NCI-H2029 (cell line): ENCODE data around the gene RHOT2.

Source experiments
- DNase-seq: peaks from one replicate; lab custom pipeline; 2025; lab: John Stamatoyannopoulos, UW

RHOT2 gene

DNA sequence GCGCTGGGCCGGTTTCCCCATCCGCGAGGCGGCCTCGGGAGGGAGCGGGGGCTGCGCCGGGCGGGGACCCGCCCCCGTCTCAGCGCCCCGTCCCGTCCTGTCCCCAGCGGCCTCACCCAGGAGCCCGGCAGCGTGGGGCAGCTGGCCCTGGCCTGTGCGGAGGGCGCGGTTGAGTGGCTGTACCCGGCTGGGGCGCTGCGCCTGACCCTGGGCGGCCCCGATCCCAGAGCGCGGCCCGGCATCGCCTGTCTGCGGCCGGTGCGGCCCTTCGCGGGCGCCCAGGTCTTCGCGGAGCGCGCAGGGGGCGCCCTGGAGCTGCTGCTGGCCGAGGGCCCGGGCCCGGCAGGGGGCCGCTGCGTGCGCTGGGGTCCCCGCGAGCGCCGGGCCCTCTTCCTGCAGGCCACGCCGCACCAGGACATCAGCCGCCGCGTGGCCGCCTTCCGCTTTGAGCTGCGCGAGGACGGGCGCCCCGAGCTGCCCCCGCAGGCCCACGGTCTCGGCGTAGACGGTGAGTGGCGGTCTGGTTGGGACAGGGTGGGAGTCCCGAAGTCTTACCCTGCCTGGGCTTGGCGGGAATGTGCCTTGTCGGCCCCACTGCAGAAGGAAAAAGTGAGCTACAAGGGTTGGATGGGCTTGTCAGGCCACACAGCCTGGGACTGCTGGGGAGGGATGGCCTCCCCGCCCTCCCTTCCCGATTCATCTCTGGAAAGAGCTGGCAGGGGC, 47.7 kb downstream of the RHOT2 start:
- no peak for DNase-seq

DNA sequence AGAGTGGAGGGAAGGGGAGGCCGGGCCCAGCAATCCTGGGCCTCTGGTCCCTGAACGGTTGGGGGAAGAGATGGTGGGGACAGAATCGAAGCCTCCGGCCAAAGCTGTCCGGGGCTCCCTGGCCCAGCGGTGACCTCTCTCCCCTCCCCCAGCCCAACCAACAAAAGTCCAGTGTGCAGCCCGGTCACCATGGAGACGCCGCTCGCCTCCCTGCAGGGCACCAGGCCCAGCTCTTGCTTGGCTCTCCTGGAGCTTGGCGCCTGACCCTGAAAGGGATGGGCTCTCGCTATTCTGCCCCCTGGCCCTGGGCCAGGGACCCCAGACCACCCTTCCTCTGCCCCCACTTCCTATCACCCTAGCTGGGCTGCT, 48.3 kb downstream of the RHOT2 start:
- no peak for DNase-seq

DNA sequence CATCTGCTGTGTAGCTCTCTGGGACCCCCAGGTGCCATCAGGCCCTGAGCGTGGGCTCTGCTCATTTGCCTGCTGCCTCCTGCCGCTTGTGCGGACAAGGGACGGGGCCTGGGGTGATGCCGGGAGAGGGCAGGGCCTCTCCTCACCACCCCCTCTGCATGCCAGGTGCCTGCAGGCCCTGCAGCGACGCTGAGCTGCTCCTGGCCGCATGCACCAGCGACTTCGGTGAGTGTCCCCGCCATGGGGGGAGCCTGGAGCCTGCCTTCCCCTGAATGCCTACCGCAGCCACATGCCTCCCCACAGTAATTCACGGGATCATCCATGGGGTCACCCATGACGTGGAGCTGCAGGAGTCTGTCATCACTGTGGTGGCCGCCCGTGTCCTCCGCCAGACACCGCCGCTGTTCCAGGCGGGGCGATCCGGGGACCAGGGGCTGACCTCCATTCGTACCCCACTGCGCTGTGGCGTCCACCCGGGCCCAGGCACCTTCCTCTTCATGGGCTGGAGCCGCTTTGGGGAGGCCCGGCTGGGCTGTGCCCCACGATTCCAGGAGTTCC, 48.9 kb downstream of the RHOT2 start:
- DNase-seq: no peak

DNA sequence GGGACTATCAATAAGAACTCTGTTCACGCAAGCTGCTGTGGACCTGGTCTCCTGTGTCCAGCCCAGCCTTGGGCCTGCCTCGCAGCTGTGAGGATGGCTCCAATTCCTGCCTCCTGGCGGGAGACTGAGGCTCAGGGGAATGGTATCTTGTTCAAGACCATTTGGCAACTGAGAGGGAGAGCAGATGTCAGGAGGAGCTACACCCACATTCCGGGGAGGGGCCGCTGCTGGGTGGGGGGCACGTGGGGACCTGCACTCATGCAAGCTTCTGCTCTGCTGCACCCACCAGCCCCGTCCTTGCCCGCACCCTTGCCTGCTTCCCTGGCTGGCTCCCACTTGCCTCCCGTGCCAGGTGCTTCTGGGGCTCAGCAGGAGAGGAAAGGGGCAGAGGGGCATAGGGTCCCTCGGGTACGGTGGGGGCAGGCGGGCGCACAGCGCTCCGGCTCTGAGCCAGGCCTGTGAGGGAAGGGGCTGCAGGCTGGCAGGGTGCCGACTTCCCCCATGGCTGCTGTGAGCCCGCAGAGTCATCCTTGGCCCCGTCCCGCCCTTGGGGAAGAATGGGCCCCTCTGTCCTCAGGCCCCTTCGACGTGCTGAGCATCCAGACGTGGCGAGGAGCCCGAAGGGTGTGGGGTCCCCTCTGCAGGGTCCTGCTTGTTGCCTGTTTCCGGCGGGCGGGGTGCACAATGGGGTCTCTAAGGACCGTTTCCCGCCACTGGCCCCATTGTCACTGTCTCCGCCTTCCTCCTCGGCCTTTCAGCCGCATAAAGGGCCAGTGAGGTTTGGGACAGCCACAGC, 49.7 kb downstream of the RHOT2 start:
- DNase-seq: no peak

DNA sequence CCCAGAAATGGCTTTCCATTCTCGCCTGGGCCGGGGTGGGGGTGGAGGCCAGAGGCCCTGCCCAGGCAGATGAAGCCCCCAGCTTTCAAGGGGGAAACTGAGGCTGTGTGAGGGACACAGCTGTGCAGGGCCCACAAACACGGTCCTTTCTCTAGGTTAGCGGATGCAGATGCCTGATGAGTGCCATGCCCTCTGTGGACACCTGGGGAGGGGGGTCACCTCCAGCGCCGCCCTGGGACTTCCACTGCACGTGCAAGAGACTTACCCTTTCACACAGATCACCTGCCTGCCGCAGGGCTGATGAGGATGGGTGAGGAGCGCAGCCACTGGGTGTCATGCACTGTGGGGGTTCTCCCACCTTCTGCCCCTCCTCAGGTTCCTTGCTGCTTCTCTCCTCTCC, 50.5 kb downstream of the RHOT2 start:
- no peak for DNase-seq

DNA sequence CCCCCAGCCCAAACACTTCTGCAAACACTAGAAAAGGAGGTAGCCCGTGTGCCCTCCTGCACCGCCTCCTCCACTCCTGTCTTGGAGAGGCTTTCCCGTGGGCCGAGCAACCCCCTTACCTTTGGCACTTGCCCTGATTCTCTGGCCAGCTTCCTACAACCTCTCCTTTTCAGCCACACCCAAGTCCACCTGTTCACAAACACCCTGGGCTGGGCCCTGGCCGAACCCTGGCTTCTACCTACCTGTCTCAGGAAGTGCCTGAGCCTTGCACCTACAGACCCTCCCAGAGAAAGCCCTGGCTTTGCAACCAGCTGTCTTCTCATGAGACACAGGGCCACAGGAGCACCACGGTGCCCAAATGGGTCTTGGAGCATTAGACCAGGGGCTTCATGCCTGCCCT, 51.0 kb downstream of the RHOT2 start:
- no peak for DNase-seq

DNA sequence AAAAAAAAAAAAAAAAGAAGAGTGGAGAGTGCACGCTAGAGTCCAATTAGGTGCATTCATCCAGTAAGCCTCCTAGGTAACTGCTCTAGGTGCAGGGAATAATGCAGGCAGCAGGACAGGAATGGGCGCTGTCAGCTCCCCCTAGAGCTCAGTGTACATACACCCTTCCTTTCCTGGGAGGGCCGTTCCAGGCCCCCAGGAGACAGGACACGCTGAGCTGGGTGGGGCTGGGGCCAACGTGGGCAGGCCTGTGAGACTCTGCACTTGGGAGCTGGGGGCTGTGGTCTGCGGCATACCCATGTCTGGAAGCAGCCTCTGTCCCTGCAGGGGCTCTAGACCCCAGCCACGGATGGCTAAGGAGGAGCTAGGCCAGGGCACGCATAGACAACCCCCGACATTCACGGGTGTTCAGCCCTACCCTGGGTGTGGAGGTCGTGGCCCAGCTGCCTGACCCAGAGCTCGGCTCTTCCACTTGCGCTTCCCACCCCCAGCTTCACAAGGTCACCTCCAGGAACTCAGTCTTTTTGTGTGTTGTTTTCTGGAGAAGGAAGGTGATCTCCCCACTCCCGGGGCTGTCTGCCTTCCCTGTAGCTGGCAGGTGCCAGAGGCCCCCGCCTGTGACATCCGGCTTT, 52.0 kb downstream of the RHOT2 start:
- DNase-seq: no peak

DNA sequence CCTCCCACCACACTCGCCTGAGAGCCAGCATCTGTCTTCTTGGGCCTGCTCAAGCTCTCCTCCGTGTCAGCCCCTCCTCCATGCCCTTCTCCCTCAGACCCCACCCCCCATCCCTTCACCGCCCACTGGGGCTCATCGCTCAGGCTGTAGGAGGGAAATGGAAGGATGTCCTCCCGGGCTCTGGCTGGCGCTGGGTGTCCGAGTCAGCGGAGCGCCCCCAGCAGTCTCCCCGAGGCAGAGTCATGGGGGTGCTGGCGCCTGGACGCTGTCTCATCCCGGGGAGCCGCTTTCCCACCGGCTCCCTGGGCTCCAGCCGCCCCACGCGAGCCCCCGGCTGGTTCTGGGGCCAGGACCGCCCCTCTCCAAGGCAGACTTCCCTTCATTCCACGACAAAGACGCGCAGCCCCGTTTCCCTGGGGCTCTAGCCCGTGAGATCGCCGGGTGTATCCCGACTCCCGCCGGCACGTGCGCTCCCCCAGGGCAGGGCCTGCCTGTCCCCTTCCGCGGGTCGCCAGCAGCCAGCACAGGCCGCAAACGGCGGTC, 52.6 kb downstream of the RHOT2 start:
- peak; percentile 29 for DNase-seq

DNA sequence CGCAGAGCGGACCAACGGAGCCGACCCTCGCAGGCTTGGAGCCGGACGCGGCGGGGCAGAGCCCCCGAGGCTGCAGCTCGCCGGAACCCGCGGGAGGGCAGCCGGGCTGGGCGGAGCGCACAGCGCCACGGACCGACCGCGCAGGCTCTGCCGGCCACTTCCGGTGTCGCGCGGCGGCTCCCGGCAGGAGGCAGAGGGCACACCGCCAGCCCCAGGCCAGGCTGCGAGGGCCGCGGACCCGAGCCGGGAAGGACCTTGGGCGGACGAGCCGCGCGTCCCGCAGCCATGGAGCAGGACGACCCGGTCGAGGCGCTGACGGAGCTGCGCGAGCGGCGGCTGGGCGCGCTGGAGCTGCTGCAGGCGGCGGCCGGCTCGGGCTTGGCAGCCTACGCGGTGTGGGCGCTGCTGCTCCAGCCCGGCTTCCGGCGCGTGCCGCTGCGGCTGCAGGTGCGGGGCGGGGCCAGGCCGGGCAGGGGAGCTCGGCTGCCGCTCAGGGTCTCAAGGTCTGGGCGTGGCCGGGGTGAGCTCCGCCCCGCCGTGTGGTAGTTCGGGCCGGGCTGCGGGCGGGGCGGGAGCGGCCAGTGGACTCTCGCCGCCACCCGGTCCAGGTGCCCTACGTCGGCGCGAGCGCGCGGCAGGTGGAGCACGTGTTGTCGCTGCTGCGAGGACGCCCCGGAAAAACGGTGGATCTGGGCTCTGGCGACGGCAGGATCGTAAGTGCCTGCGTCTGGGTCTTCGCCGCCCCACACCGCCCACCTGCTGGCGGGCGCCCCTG, 53.2 kb downstream of the RHOT2 start, which contains the start of gene ANTKMT:
ANTKMT (plus strand) TSS at position 157 of the 775 bp plus-strand sequence; CDS start at position 286, 129 bp downstream.
- DNase-seq: peak; percentile 78

DNA sequence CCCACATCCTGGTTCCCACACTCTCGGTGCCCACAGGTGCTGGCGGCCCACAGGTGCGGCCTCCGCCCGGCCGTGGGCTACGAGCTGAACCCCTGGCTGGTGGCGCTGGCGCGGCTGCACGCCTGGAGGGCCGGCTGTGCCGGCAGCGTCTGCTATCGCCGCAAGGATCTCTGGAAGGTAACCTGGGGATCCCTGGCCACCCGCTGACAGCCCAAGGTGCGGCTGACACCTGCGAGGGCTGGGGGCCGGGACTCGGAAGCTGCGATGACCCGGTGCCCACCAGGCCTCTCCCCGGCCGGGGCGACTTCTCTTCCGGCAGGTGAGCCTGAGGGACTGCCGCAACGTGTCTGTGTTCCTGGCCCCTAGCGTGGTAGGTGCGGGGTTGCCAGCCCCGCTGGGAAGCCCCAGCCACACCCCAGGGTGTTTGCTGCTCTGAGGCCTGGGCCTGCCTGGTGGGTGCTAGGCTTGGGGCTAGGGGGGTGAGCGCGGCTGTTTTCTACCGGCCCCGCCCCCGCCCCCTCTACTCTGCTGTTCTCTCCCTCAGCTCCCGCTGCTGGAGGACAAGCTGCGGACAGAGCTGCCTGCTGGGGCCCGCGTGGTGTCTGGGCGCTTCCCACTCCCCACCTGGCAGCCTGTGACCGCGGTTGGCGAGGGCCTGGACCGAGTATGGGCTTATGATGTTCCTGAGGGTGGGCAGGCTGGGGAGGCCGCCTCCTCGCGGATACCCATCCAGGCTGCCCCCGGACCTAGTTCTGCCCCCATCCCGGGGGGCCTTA, 54.0 kb downstream of the RHOT2 start:
- DNase-seq: no peak

DNA sequence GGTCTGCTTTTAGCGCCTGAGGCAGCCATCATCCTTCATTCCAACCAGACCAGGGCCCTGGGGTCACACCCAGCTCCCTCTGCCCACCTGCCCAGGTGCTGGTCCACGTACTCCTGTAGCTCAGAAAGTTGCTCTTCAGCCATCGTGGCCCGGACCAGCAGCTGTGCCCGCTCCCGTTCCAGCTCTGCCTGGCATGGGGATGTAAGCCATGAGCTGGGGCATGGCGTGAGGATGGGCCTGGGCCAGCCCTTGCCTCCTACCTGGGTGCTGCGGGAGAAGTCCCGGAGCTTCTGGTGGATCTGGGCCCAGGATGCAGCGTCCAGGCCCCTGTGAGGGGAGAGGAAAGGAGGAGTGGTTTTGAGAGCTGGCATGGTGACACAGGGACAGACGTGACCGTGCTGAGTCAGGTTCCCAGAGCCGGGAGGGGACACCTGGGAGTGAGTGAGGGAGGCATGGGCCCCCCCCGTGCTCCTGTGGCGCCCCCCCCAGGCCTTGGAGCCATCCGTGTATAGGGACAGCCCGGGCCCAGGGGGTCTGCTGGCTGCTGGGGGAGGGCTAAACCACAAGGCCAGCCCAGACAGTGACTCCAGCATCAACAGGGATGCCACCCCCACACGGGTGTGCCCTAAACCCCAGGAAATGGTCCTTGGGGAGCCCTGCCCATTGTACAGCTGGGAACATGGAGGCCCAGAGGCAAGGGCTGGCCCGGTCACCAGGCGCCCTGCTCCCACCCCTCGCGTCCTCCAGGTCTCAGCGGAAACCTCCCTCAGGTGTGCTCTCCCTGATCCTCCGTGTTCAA, 55.1 kb downstream of the RHOT2 start:
- no peak for DNase-seq

DNA sequence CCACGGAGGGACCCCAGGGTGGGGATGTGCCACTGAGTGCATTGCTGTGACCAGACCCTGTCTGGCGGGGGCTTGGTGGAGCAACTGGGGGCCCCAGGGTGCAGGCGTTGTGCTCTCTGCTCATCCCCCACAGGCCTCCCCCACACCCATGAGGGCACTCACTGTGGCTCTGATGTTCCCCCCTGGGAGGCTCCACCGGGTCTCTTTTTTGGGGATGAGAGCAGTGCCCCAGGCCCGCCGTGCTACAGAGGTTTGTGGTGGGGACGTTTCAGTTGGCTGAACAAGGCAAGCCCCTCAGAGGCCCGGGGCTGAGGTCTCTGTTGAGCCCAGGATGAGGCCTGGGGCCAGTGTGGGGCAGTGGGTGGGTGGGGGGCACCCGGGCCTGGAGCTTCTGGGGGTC, 55.8 kb downstream of the RHOT2 start:
- DNase-seq: no peak
